Measurements from ENCODE around the gene PTN. TPM values are rescaled to one million over a fixed set of nuclear protein-coding genes. Genes with fewer than 3 reads are reported as not detected.
"Not testable (repeated sequence)": the region's sequence is repeated elsewhere in the genome, so short reads cannot be mapped to it uniquely, and the experiment has no call there.

PTN gene
- total RNA-seq, 1 experiment from 2014 or later: 56.7 TPM

- H3K27ac ChIP-seq; DNase-seq (ENCODE audit: low read depth in 1 of 2, low spot score in 2 of 2); H3K36me3 ChIP-seq; H3K9me3 ChIP-seq (replicated peaks); H3K27me3 ChIP-seq (replicated peaks); H3K4me3 ChIP-seq; H3K4me1 ChIP-seq (replicated peaks): not testable (repeated sequence)
Observed at GRCh38 chr7:137268001-137268865, 75.3 kb downstream of the PTN start.

- Histone ChIP-seq H3K36me3 (no peaks in the 10 kb centered on the region), H3K27me3 (replicated peaks) (no peaks in the 10 kb centered on the region), H3K4me3 (no peak overlapping the region), H3K27ac (no peak overlapping the region), H3K4me1 (replicated peaks) (no peaks in the 10 kb centered on the region), H3K9me3 (replicated peaks) (no peaks in the 10 kb centered on the region)
- no peak for DNase-seq (ENCODE audit: low read depth in 1 of 2, low spot score in 2 of 2)
Observed at GRCh38 chr7:137266764-137267163, 76.8 kb downstream of the PTN start.

GRCh38 chr7:137265480-137265879 lies 78.1 kb downstream of the PTN start:
- not testable (repeated sequence) for H3K27me3 ChIP-seq (replicated peaks); H3K9me3 ChIP-seq (replicated peaks); H3K36me3 ChIP-seq; DNase-seq (ENCODE audit: low read depth in 1 of 2, low spot score in 2 of 2); H3K4me3 ChIP-seq; H3K4me1 ChIP-seq (replicated peaks); H3K27ac ChIP-seq

- H3K4me1 ChIP-seq (replicated peaks): no peaks in the 10 kb centered on the region
- no peak overlapping the region for H3K4me3 ChIP-seq
- H3K27me3 ChIP-seq (replicated peaks): no peaks in the 10 kb centered on the region
- H3K9me3 ChIP-seq (replicated peaks): no peaks in the 10 kb centered on the region
- no peak overlapping the region for H3K27ac ChIP-seq
- H3K36me3 ChIP-seq: no peaks in the 10 kb centered on the region
- no peak for DNase-seq (ENCODE audit: low read depth in 1 of 2, low spot score in 2 of 2)
Observed at GRCh38 chr7:137262599-137262998, 80.9 kb downstream of the PTN start.

- H3K27ac ChIP-seq: no peak overlapping the region
- no peaks in the 10 kb centered on the region for H3K36me3 ChIP-seq
- no peaks in the 10 kb centered on the region for H3K4me1 ChIP-seq (replicated peaks)
- DNase-seq (ENCODE audit: low read depth in 1 of 2, low spot score in 2 of 2): no peak
- H3K9me3 ChIP-seq (replicated peaks): no peaks in the 10 kb centered on the region
- no peaks in the 10 kb centered on the region for H3K27me3 ChIP-seq (replicated peaks)
- no peak overlapping the region for H3K4me3 ChIP-seq
Observed at GRCh38 chr7:137258552-137258951, 85.0 kb downstream of the PTN start.

- Histone ChIP-seq H3K4me1 (replicated peaks) (no peaks in the 10 kb centered on the region), H3K4me3 (no peak overlapping the region), H3K9me3 (replicated peaks) (no peaks in the 10 kb centered on the region), H3K27ac (no peak overlapping the region), H3K27me3 (replicated peaks) (no peaks in the 10 kb centered on the region), H3K36me3 (peaks cover 6% of the 10 kb centered on the region; the same call in 1 of the 2 replicates)
- DNase-seq (ENCODE audit: low read depth in 1 of 2, low spot score in 2 of 2): no peak
Observed at GRCh38 chr7:137254766-137255165, 88.8 kb downstream of the PTN start.

- Histone ChIP-seq H3K36me3 (0 out of 2 replicates have a peak, but pooled peaks cover 3% of the 10 kb centered on the region), H3K4me3 (no peak overlapping the region), H3K27me3 (replicated peaks) (no peaks in the 10 kb centered on the region), H3K9me3 (replicated peaks) (no peaks in the 10 kb centered on the region), H3K27ac (no peak overlapping the region), H3K4me1 (replicated peaks) (no peaks in the 10 kb centered on the region)
- DNase-seq (ENCODE audit: low read depth in 1 of 2, low spot score in 2 of 2): no peak
Observed at GRCh38 chr7:137245890-137246289, 97.6 kb downstream of the PTN start.

- H3K27ac ChIP-seq: no peak overlapping the region
- DNase-seq (ENCODE audit: low read depth in 1 of 2, low spot score in 2 of 2): no peak
- no peaks in the 10 kb centered on the region for H3K9me3 ChIP-seq (replicated peaks)
- no peaks in the 10 kb centered on the region for H3K4me1 ChIP-seq (replicated peaks)
- no peak overlapping the region for H3K4me3 ChIP-seq
- H3K27me3 ChIP-seq (replicated peaks): no peaks in the 10 kb centered on the region
- H3K36me3 ChIP-seq: 0 out of 2 replicates have a peak, but pooled peaks cover under 1% of the 10 kb centered on the region
Observed at GRCh38 chr7:137245186-137245585, 98.3 kb downstream of the PTN start.

GRCh38 chr7:137243741-137244140 lies 99.8 kb downstream of the PTN start:
- Histone ChIP-seq H3K36me3 (no peaks in the 10 kb centered on the region), H3K4me1 (replicated peaks) (no peaks in the 10 kb centered on the region), H3K9me3 (replicated peaks) (no peaks in the 10 kb centered on the region), H3K27ac (no peak overlapping the region), H3K27me3 (replicated peaks) (no peaks in the 10 kb centered on the region), H3K4me3 (no peak overlapping the region)
- DNase-seq (ENCODE audit: low read depth in 1 of 2, low spot score in 2 of 2): no peak

- H3K4me3 ChIP-seq: no peak overlapping the region
- H3K27ac ChIP-seq: no peak overlapping the region
- no peaks in the 10 kb centered on the region for H3K4me1 ChIP-seq (replicated peaks)
- no peaks in the 10 kb centered on the region for H3K27me3 ChIP-seq (replicated peaks)
- no peak for DNase-seq (ENCODE audit: low read depth in 1 of 2, low spot score in 2 of 2)
- H3K36me3 ChIP-seq: no peaks in the 10 kb centered on the region
- no peaks in the 10 kb centered on the region for H3K9me3 ChIP-seq (replicated peaks)
Observed at GRCh38 chr7:137242616-137243015, 100.9 kb downstream of the PTN start.

GRCh38 chr7:137241655-137242360 lies 101.7 kb downstream of the PTN start:
- H3K4me1 ChIP-seq (replicated peaks): no peaks in the 10 kb centered on the region
- H3K4me3 ChIP-seq: no peak overlapping the region
- DNase-seq (ENCODE audit: low read depth in 1 of 2, low spot score in 2 of 2): no peak
- no peak overlapping the region for H3K27ac ChIP-seq
- no peaks in the 10 kb centered on the region for H3K27me3 ChIP-seq (replicated peaks)
- no peaks in the 10 kb centered on the region for H3K36me3 ChIP-seq
- H3K9me3 ChIP-seq (replicated peaks): no peaks in the 10 kb centered on the region

GRCh38 chr7:137239186-137239585 lies 104.3 kb downstream of the PTN start:
- H3K27me3 ChIP-seq (replicated peaks); DNase-seq (ENCODE audit: low read depth in 1 of 2, low spot score in 2 of 2); H3K4me3 ChIP-seq; H3K4me1 ChIP-seq (replicated peaks); H3K36me3 ChIP-seq; H3K9me3 ChIP-seq (replicated peaks); H3K27ac ChIP-seq: not testable (repeated sequence)

GRCh38 chr7:137235434-137235833 lies 108.1 kb downstream of the PTN start:
- Histone ChIP-seq H3K9me3 (replicated peaks) (no peaks in the 10 kb centered on the region), H3K4me1 (replicated peaks) (no peaks in the 10 kb centered on the region), H3K4me3 (no peak overlapping the region), H3K36me3 (no peaks in the 10 kb centered on the region), H3K27me3 (replicated peaks) (no peaks in the 10 kb centered on the region), H3K27ac (no peak overlapping the region)
- DNase-seq (ENCODE audit: low read depth in 1 of 2, low spot score in 2 of 2): no peak

GRCh38 chr7:137231167-137231566 lies 112.4 kb downstream of the PTN start:
- Histone ChIP-seq H3K27me3 (replicated peaks) (no peaks in the 10 kb centered on the region), H3K4me3 (no peak overlapping the region), H3K27ac (no peak overlapping the region), H3K4me1 (replicated peaks) (no peaks in the 10 kb centered on the region), H3K36me3 (no peaks in the 10 kb centered on the region), H3K9me3 (replicated peaks) (no peaks in the 10 kb centered on the region)
- no peak for DNase-seq (ENCODE audit: low read depth in 1 of 2, low spot score in 2 of 2)

Measured in SJSA1 (cell line).